ENCODE data around the gene ZNF792.

ZNF792 gene

GRCh38 chr19:34918190-34918589 lies 45.8 kb downstream of the ZNF792 start:
- no peak for TF ChIP-seq EGR1 (IDR thresholded peaks at IDR 0.05)
- TF ChIP-seq RAD21 (IDR thresholded peaks at IDR 0.05; ENCODE audit: low read depth): no peak
- TF ChIP-seq CREB1 (IDR thresholded peaks at IDR 0.05; ENCODE audit: low read depth): no peak
- no peak for TF ChIP-seq TEAD4 (IDR thresholded peaks at IDR 0.05)
- no peak for TF ChIP-seq NFIC (IDR thresholded peaks at IDR 0.05)
- no peak for TF ChIP-seq CEBPB (IDR thresholded peaks at IDR 0.05)
- no peak for TF ChIP-seq ZBTB7A (IDR thresholded peaks at IDR 0.05; ENCODE audit: low read depth)
- no peak for TF ChIP-seq FOXM1 (IDR thresholded peaks at IDR 0.05; ENCODE audit: borderline replicate concordance, low read depth)

- TF ChIP-seq CREB1 (IDR thresholded peaks at IDR 0.05; ENCODE audit: low read depth) (no peak), MAX (IDR thresholded peaks at IDR 0.05) (no peak), TCF12 (IDR thresholded peaks at IDR 0.05; ENCODE audit: low read depth) (no peak), CEBPB (IDR thresholded peaks at IDR 0.05) (no peak), USF1 (IDR thresholded peaks at IDR 0.05) (no peak), YY1 (IDR thresholded peaks at IDR 0.05; ENCODE audit: low read depth) (no peak), ZBTB7A (IDR thresholded peaks at IDR 0.05; ENCODE audit: low read depth) (no peak), TAF1 (IDR thresholded peaks at IDR 0.05; ENCODE audit: low read depth) (no peak), REST (IDR thresholded peaks at IDR 0.05; ENCODE audit: low read depth) (no peak), NFIC (IDR thresholded peaks at IDR 0.05) (no peak), EP300 (IDR thresholded peaks at IDR 0.05; ENCODE audit: borderline replicate concordance) (no peak), EGR1 (IDR thresholded peaks at IDR 0.05) (no peak), RAD21 (IDR thresholded peaks at IDR 0.05; ENCODE audit: low read depth) (no peak), TEAD4 (IDR thresholded peaks at IDR 0.05) (no peak), FOXM1 (IDR thresholded peaks at IDR 0.05; ENCODE audit: borderline replicate concordance, low read depth) (no peak)
Observed at GRCh38 chr19:34910770-34911169, 53.3 kb downstream of the ZNF792 start.
